ENCODE measurements around the gene MTARC2.

Gene MTARC2

DNA sequence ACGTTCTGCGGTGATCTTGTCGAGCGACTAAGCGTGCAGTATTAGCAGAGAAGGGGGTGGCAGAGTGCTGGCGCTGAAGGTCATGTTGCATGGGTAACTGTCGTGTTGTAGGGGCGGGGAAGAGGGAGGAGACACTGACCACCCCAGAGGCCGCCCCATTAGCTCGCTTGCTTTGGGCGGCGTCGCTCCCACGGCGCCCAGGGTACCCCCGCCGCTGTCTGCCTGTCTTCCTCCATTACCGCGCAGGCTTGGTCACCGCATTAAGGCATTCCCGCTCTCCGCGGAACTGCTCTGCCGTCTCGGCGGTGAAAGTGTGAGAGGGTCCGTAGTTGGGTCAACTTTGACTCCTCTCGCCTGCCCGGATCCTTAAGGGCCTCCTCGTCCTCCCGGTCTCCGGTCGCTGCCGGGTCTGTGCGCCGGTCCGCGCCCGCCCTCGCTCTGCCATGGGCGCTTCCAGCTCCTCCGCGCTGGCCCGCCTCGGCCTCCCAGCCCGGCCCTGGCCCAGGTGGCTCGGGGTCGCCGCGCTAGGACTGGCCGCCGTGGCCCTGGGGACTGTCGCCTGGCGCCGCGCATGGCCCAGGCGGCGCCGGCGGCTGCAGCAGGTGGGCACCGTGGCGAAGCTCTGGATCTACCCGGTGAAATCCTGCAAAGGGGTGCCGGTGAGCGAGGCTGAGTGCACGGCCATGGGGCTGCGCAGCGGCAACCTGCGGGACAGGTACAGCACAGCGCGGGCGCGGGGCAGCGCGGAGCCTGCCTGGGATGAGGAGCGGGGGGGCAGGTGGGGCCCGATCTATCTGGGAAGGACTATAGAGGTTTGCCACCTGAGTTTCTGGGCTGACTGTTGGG, at the start of gene MTARC2:
Gene MTARC2, plus strand, starts transcription at position 234 of the 846 bp plus-strand sequence. Its CDS starts 210 bp downstream, at position 444.
- no peaks in the 10 kb centered on the region for H3K9me3 ChIP-seq (ENCODE audit: low read length)
- peak within 1 kb of the TSS; percentile 62 for H3K4me3 ChIP-seq (ENCODE audit: low read length)
- peaks cover 13% of the 10 kb centered on the region for H3K4me1 ChIP-seq (ENCODE audit: insufficient read depth, low read length)
- H3K27me3 ChIP-seq (ENCODE audit: insufficient read depth, low read length), result peaks cover 4% of the 10 kb centered on the region
- peak within 1 kb of the TSS; percentile 90 for H2AFZ ChIP-seq (ENCODE audit: low read depth, low read length)
- no peaks in the 10 kb centered on the region for H3K36me3 ChIP-seq (ENCODE audit: insufficient read depth, low read length)

DNA sequence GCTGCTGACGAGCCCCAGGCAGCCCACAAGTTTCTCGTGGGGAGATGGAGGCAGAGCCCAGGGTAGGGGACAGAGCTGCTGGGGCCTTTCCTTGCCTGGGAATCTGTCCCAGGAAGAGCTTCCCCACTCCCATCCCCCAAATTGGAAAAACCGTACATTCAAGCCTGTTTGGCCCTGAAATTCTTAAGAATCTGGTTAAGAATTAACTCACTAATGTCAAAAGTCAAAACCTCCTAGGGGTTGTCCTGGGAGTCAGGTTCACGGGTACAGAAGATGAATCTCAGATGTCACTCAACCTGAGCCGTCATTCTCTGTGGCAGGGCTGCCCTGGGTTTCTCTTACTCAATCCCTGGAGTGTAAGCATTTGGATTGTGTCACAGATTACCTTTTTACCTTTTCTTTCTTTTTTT, 49.5 kb upstream of the MTARC2 start:
- Histone ChIP-seq H3K4me1 (ENCODE audit: insufficient read depth, low read length) (no peaks in the 10 kb centered on the region), H3K27me3 (ENCODE audit: insufficient read depth, low read length) (no peaks in the 10 kb centered on the region), H2AFZ (ENCODE audit: low read depth, low read length) (no peak overlapping the region), H3K36me3 (ENCODE audit: insufficient read depth, low read length) (no peaks in the 10 kb centered on the region), H3K9me3 (ENCODE audit: low read length) (peaks cover 2% of the 10 kb centered on the region), H3K4me3 (ENCODE audit: low read length) (no peak overlapping the region)

DNA sequence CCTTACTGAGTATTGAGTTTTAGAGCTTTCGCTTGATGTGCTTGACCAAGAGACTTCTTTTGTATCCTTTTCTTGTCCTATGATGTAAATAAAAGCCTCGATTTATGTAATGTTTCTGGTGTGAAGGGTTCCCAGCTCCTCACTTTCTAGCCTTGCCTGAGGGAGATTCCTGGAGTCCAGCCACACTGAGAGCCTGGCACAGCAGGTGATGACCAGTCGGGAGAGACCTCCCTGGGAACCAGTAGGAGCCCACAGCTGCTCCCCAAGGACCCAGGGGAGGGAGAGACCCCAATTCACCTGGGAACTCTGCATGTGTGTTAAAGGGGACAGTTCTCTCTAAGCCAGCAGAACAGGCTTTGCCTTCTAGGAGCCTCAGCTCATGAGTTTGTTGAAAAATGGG, 49.1 kb upstream of the MTARC2 start:
- Histone ChIP-seq H3K27me3 (ENCODE audit: insufficient read depth, low read length) (no peaks in the 10 kb centered on the region), H3K4me1 (ENCODE audit: insufficient read depth, low read length) (no peaks in the 10 kb centered on the region), H2AFZ (ENCODE audit: low read depth, low read length) (no peak overlapping the region), H3K4me3 (ENCODE audit: low read length) (no peak overlapping the region), H3K36me3 (ENCODE audit: insufficient read depth, low read length) (no peaks in the 10 kb centered on the region), H3K9me3 (ENCODE audit: low read length) (peaks cover 2% of the 10 kb centered on the region)

DNA sequence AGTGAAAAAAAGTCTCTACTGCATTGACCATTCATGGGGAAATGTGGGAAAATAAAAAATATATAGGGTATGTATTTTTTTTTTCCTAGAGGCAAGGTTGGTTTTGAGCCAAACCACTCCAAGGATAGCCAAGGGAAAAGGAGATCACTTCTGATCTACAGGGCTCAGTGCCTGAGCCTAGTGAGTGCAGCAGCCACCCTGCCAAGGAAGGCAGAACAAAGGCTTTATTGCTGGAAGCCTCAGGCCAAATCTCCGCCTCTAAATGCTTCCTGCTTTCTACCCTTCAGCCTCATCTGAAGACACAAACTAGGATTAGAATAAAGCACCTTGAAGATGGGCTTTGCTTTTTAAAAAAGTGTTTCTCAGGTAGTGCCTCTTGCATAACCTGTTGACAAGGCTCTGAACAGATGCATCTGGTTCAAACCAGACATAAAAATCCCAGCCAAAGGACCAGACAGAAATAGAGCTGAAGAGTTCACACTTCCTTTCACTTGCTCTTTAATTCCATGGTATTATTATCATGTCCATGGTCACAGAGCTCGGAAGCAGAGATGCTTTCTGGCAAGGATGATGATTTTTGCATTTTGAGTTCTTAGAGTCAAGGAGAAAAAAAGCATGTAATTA, 47.5 kb upstream of the MTARC2 start:
- Histone ChIP-seq H2AFZ (ENCODE audit: low read depth, low read length) (no peak overlapping the region), H3K4me3 (ENCODE audit: low read length) (no peak overlapping the region), H3K36me3 (ENCODE audit: insufficient read depth, low read length) (no peaks in the 10 kb centered on the region), H3K27me3 (ENCODE audit: insufficient read depth, low read length) (no peaks in the 10 kb centered on the region), H3K9me3 (ENCODE audit: low read length) (peaks cover 2% of the 10 kb centered on the region), H3K4me1 (ENCODE audit: insufficient read depth, low read length) (no peaks in the 10 kb centered on the region)

DNA sequence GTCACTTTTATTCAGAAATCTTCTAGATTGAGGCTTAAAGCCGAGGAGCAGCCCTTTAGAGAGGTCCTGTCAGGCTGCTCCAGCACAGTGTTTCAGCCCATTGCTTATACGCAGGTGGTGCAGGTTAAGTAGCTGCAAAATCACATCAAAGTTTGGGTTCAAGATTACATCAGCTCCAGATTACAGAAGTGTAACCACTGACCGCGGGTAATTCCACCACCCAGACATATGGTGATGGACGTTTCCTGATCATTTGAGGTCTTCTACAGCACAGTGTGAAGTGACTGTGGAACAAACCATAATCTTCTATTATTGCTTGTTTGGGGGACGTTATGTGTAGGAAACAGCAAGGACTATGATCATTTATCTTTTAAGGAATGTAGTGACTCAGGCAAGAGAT, 46.1 kb upstream of the MTARC2 start:
- no peaks in the 10 kb centered on the region for H3K36me3 ChIP-seq (ENCODE audit: insufficient read depth, low read length)
- peaks cover 2% of the 10 kb centered on the region for H3K9me3 ChIP-seq (ENCODE audit: low read length)
- no peak overlapping the region for H2AFZ ChIP-seq (ENCODE audit: low read depth, low read length)
- no peaks in the 10 kb centered on the region for H3K27me3 ChIP-seq (ENCODE audit: insufficient read depth, low read length)
- H3K4me1 ChIP-seq (ENCODE audit: insufficient read depth, low read length), result no peaks in the 10 kb centered on the region
- no peak overlapping the region for H3K4me3 ChIP-seq (ENCODE audit: low read length)

DNA sequence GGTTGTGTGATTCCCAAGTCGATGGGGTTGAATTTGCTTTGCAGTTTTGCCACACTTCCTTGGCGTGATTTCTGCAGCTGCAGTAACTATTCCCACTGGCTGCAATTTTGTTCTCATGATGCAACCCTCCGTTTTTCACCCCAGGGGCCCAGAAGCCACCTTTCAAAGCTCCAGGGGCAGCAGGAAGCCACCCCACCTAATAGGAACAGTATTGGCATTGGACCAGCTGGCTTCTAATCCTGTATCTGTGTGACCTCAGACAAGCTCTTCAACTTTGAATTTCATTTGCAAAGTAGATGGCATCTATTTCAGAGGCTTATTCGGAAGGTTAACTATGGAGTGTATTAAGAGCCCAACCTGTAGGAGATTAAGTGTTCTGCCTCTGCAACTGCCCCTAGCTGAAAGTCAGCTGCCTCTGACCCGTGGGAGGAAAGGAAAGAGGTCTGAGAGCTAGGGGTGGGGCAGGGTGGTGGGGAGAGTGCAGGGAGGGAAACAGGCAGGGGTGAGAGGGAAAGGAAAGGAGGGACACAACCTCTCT, 45.3 kb upstream of the MTARC2 start:
- H3K36me3 ChIP-seq (ENCODE audit: insufficient read depth, low read length), result no peaks in the 10 kb centered on the region
- H3K4me3 ChIP-seq (ENCODE audit: low read length), result no peak overlapping the region
- peaks cover under 1% of the 10 kb centered on the region for H3K9me3 ChIP-seq (ENCODE audit: low read length)
- no peak overlapping the region for H2AFZ ChIP-seq (ENCODE audit: low read depth, low read length)
- H3K4me1 ChIP-seq (ENCODE audit: insufficient read depth, low read length), result no peaks in the 10 kb centered on the region
- H3K27me3 ChIP-seq (ENCODE audit: insufficient read depth, low read length), result no peaks in the 10 kb centered on the region

DNA sequence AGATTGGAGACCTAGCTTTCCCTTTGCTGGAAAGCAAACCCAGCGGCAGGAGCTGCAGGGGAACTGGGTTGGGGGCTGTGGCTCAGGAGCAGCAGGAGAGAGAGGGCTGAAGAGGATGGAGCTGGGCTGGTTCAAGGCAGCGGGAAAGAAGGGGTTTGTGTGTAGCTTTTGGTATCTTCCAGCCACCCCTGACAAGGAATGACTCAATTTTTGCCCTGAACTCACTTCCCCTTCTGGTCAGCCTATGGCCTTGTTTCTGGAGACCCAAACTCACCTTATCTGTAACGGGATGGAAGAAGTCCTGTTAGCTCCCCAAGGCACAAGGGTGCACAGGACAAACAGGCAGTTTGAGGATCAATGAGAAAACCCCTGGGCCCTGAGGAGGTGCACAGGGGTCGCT, 44.8 kb upstream of the MTARC2 start:
- Histone ChIP-seq H3K27me3 (ENCODE audit: insufficient read depth, low read length) (no peaks in the 10 kb centered on the region), H3K9me3 (ENCODE audit: low read length) (no peaks in the 10 kb centered on the region), H3K36me3 (ENCODE audit: insufficient read depth, low read length) (no peaks in the 10 kb centered on the region), H2AFZ (ENCODE audit: low read depth, low read length) (no peak overlapping the region), H3K4me3 (ENCODE audit: low read length) (no peak overlapping the region), H3K4me1 (ENCODE audit: insufficient read depth, low read length) (no peaks in the 10 kb centered on the region)

DNA sequence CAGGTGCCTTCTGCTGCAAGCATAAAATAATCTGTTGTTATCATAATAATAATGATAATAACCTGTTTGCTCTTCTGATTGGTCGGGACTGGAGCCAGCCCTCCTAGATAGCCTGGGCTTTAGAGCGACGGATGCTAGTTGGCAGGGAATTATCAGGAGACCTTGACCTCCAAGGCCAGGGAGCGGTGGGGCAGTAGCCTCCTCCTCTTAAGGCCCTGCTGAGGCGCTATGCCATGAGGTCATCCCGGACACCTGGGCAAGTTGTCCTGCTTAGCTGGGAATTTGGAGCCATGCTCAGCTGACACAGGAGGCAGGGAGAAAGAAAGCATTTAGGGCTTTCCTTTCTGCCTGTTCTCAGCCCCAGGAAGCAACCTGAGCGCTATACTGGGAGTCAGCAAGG, 42.3 kb upstream of the MTARC2 start:
- no peaks in the 10 kb centered on the region for H3K4me1 ChIP-seq (ENCODE audit: insufficient read depth, low read length)
- no peaks in the 10 kb centered on the region for H3K27me3 ChIP-seq (ENCODE audit: insufficient read depth, low read length)
- no peaks in the 10 kb centered on the region for H3K9me3 ChIP-seq (ENCODE audit: low read length)
- H3K36me3 ChIP-seq (ENCODE audit: insufficient read depth, low read length), result no peaks in the 10 kb centered on the region
- H3K4me3 ChIP-seq (ENCODE audit: low read length), result no peak overlapping the region
- no peak overlapping the region for H2AFZ ChIP-seq (ENCODE audit: low read depth, low read length)

DNA sequence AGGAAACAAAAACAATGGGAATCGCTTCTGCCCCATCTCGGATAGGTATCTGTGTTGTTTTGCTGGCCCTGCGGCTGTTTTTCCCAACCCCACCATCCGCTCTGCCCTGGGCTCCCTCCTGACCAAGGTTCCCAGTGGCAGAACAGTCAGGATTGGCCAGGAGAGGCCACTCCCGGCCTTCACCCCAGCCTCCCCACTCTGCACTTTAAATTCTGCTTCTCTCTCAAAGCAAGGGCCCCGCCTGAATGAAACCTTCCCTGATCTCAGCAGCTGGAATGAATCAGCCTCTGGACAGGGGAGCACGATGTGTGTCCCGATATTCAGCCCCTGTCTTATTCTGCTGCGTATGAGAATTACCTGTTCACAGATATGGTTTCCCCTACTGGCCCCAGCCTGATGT, 41.6 kb upstream of the MTARC2 start:
- H3K9me3 ChIP-seq (ENCODE audit: low read length), result no peaks in the 10 kb centered on the region
- H3K27me3 ChIP-seq (ENCODE audit: insufficient read depth, low read length), result no peaks in the 10 kb centered on the region
- no peak overlapping the region for H2AFZ ChIP-seq (ENCODE audit: low read depth, low read length)
- no peaks in the 10 kb centered on the region for H3K4me1 ChIP-seq (ENCODE audit: insufficient read depth, low read length)
- no peaks in the 10 kb centered on the region for H3K36me3 ChIP-seq (ENCODE audit: insufficient read depth, low read length)
- H3K4me3 ChIP-seq (ENCODE audit: low read length), result no peak overlapping the region

DNA sequence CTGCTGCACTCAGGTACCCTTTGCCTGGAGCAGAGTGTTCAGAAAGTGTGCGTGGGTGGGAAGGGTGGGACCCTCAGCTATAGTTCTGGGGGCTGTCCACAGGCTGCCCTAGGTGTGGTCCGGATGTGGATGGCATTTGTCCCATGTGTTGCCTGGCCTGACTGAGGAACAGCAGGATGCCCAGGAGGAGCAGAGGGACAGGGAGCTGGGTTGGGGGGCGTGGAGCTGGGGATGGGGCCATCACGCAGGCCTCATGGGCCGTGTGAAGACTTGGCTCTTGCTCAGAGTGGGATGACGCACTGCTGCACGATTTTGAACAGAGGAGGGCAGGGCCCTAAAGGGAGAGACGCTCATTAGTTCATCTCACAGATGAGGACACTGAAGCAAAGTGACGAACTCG, 41.0 kb upstream of the MTARC2 start:
- H3K4me1 ChIP-seq (ENCODE audit: insufficient read depth, low read length), result no peaks in the 10 kb centered on the region
- H3K27me3 ChIP-seq (ENCODE audit: insufficient read depth, low read length), result no peaks in the 10 kb centered on the region

DNA sequence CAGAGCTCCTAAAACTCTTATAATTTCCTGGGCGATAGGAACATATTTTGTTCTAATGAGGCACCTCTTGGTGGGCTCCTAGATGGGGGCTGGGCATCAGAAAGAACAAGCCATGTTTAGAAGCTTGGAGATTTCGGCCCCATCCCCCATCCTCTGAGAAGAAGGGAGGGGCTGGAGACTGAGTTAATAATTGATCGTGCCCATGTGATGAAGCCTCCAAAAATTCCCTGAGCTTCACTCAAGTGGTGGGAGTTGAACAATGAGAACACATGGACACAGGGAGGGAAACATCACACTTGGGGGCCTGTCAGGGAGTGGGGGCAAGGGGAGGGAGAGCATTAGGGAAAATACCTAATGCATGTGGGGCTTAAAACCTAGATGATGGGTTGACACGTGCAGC, 39.9 kb upstream of the MTARC2 start:
- no peaks in the 10 kb centered on the region for H3K36me3 ChIP-seq (ENCODE audit: insufficient read depth, low read length)
- no peaks in the 10 kb centered on the region for H3K9me3 ChIP-seq (ENCODE audit: low read length)
- peaks cover 2% of the 10 kb centered on the region for H3K27me3 ChIP-seq (ENCODE audit: insufficient read depth, low read length)
- no peaks in the 10 kb centered on the region for H3K4me1 ChIP-seq (ENCODE audit: insufficient read depth, low read length)
- no peak overlapping the region for H2AFZ ChIP-seq (ENCODE audit: low read depth, low read length)
- H3K4me3 ChIP-seq (ENCODE audit: low read length), result no peak overlapping the region

More for the DNA sequence above, 41.0 kb upstream of the MTARC2 start:
- Histone ChIP-seq H3K9me3 (ENCODE audit: low read length) (no peaks in the 10 kb centered on the region), H3K36me3 (ENCODE audit: insufficient read depth, low read length) (no peaks in the 10 kb centered on the region), H3K4me3 (ENCODE audit: low read length) (no peak overlapping the region), H2AFZ (ENCODE audit: low read depth, low read length) (no peak overlapping the region)

DNA sequence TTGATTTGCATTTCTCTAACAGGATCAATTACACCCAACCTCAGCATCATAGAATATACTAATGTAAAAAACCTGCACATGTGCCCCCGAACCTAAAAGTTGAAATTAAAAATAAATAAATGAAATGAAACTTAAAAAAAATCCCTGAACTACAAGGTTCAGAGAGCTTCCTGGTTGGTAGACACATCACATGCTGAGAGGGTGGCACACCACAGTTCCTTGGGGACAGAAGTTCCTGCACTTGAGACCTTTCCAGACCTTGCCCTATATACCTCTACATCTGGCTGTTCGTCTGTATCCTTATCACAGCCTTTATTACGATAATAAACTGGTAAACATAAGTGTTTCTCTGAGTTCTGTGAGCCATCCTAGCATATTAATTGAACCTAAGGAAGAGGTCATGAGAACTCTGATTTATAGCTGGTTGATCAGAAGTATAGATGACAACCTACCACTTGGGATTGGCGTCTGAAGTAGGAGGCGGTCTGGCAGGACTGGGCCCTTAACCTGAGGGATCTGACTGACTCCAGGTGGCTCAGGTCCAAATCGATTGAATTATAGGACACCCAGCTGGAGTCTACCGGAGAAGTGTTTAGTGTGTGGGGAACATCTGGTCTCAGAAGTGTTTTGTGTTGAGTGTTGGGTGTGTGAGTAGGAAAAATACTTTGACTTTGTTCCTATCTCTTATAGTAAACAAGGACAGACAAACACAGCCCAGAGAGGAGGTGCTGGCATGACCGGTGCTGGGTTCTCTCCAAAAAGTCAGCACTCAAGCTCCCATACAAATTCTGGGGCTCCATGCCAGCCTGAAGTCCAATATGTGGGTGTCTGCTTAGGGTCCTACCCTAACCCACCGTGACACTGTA, 39.0 kb upstream of the MTARC2 start:
- Histone ChIP-seq H3K9me3 (ENCODE audit: low read length) (no peaks in the 10 kb centered on the region), H2AFZ (ENCODE audit: low read depth, low read length) (no peak overlapping the region), H3K4me1 (ENCODE audit: insufficient read depth, low read length) (no peaks in the 10 kb centered on the region), H3K36me3 (ENCODE audit: insufficient read depth, low read length) (no peaks in the 10 kb centered on the region), H3K4me3 (ENCODE audit: low read length) (no peak overlapping the region), H3K27me3 (ENCODE audit: insufficient read depth, low read length) (peaks cover 2% of the 10 kb centered on the region)

DNA sequence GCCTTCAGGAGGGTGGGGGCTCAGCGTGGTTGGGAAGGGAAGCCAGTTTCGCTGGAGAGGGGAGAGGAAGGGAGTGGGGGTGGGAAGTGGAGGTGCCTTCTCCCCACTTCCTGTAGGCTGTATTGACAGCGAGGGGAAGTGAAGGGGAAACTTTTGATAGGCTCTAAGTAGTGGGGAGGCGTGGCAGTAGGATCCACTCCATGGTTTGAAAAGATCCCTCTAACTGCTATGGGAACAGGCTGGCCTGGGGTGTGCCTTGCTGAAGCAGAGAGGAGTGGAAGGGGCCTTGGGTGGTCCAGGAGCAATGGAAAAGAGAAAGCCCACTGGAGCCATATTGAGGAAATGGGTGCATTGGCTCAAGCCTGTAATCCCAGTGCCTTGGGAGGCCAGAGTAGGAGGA, 37.8 kb upstream of the MTARC2 start:
- peaks cover 2% of the 10 kb centered on the region for H3K27me3 ChIP-seq (ENCODE audit: insufficient read depth, low read length)
- H3K9me3 ChIP-seq (ENCODE audit: low read length), result no peaks in the 10 kb centered on the region
- no peak overlapping the region for H3K4me3 ChIP-seq (ENCODE audit: low read length)
- H3K36me3 ChIP-seq (ENCODE audit: insufficient read depth, low read length), result no peaks in the 10 kb centered on the region
- H2AFZ ChIP-seq (ENCODE audit: low read depth, low read length), result no peak overlapping the region
- no peaks in the 10 kb centered on the region for H3K4me1 ChIP-seq (ENCODE audit: insufficient read depth, low read length)
